HG03378 (cell line): ENCODE results near the gene FAM151A.

Source experiments
- ATAC-seq: cut with Tn5 transposase; IDR thresholded peaks from one replicate; pipeline ENCODE4 v1.9.1; 2021; ENCODE audit warnings: mild to moderate bottlenecking, moderate library complexity; ENCODE audit not compliant: unreplicated experiment

Gene FAM151A

DNA sequence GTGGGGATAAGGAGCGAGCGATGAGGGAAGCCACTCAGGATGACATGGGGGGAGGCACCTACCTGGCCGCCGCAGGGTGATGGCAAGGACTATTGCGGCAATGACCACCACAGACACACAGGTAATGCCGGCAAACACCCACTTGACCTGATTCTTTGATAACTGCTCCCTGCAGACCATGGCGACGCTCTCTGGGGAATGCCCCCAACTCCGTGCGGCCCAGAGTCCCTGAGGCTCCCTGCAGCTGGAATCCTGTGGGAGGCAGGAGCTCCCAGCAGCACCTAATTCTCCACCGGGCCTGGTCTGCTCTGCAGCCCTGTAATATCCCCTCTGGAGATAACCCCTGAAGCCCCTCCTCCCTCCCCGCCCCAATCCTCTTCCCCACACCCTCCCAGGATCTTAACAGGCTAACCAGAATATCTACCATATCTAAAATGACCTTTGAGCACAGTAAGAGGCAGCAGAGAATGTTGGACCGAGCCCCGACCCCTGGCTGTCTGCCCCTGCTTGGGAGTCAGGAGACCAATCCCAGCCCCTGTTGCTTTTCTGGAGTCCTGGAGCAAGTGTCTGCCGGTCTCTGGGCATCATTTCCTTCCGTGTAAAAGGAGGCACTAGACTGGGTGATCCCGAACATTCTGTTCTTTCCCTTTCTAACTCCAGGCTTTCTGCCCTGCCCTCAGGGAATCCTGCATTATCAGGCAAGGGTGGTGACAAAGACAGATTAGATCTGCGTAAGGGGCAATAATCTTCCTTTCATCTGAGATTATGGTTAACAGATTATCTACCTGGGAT is at the start of gene FAM151A:
Gene FAM151A, minus strand, starts transcription at position 310 of the 792 bp plus-strand sequence. Its CDS starts 130 bp downstream, at position 180.
- ATAC-seq = no peak

DNA sequence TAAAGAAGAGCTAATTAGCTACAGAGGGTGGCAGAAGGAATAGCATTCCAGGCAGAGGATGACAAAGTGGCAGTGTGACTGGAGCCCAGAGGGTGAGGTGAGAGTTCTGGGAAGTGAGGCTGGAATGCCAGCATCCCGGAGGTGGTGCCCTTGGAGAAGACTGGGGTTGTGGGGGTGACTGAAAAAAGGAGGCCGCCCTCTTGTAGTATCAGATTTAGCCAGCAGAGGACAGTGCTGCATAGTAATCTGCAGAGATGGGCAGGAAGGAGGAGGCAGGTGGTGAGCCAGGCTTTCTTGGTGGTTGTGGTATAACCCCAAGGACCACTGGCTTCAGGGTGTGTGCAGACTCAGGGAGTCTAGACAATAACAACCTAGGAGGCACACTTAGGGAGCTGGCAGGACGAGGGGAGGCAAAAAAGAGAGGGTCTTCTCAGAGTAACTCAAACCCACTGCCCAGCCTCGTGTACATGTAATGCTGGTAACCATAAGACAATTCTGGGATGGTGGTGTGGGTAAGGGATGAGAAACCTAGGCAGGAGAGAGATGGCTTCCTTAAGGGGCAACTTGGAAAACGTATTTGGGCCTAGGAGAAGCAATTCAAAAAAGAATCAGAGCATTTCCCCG is 48.8 kb upstream of the FAM151A start:
- no peak for ATAC-seq

DNA sequence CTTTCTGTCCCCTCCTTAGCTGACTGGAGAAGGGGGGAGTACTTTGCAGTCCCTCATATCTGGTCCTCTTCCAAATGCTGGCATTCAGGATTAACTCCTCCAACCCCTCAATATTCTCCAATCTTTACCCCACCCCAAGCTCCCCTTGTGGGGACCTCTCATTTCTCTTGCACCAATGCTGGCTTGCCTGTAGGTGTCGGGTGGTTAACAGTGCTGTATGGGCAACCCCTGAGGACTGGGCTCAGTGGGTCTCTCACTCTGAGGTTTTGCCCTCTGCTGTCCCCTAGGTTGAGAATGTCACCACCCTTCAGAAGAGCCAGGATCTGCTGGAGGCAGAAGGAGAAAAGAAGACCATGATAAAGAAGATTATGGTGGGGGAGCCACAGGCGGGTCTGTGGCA is 45.2 kb upstream of the FAM151A start:
- no peak for ATAC-seq

DNA sequence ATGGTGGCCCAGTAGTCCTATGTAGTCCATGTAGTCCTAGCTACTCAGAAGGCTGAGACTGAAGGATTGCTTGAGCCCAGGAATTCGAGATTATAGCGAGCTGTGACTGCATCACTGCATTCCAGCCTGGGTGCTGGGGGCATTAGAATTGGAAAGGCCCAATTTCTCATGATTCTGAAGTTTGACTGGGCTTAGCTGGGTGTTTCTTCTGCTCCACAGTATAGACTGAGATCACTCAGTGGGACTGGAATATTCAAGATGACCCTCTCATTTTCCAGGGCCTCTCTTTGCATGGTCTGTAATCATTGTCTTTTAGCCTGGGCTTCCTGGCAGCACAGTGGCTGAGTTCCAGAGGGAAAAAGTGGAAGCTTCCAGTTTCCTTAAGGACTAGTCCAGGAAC is 44.5 kb upstream of the FAM151A start:
- no peak for ATAC-seq

DNA sequence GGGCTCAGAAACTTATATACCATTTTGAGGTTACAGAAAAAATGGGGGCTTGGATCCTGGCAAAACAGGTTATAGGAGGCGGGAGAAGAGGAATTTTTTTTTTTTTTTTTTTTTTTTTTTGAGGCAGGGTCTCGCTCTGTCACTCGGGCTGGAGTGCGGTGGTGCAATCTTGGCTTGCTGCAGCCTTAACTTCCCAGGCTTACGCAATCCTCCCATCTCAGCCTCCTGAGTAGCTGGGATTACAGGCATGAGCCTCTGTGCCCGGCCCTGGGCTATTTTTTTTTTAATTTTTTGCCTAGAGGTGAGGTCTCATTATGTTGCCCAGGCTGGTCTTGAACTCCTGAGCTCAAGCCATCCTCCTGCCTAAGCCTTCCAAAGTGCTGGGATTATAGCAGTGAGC is 43.0 kb upstream of the FAM151A start:
- ATAC-seq = no peak

DNA sequence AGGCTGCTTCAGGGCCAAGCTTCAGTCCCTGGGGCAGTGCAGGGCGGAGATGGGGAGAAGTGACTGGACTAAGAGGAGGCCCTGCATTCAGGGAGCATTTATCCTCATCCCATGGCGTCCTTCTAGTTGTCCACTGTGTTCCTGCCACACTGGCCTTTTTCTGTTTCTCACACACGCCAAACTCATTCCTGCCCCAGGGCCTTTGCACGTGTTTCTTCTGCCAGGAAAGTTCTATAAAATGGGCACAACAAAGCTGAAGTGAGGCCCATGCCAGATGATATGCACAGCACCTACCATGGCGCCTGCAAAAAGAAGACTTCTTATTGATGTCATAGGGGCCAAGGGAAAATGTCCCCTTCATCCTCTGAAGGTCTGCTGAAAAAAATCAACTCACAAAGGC is 42.5 kb upstream of the FAM151A start:
- no peak for ATAC-seq

DNA sequence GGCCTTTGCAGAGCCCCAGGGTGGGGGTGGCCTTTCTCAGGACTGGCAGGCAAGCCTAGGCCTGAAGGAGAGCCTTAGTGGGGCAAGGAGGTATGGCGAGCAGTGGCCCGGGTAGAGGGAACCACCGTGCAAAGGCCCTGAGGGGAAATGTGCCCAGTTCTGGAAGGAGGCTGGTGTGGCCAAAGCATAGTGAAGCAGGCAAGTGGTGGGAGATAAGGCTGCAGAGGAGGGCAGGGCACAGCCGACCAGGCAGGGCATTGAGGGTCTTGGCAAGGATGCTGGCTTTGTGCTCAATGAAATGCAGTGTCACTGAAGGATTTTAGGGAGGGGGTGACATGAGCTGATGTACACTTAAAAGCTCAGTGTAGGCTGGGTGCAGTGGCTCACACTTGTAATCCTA is 41.0 kb upstream of the FAM151A start:
- ATAC-seq = no peak

DNA sequence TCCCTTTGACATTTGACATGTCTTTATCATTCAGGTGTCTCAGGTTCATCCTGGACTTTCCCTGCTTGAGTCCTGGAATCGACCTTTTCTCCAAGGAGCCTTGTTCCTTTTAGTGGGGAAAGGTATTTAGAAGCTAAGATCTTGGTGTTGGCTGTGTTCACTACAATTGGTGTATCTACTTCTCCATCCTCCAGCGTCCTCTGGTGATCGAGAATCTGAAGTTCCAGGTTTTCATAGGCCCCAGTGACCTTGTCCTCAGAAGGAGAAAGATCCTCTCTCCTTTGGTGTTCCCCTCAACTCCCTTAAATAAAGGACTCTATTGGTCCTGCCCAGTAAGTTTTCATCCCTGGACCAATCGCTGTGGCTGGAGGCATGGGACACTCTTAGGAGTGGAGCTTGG is 40.4 kb upstream of the FAM151A start:
- ATAC-seq = no peak

DNA sequence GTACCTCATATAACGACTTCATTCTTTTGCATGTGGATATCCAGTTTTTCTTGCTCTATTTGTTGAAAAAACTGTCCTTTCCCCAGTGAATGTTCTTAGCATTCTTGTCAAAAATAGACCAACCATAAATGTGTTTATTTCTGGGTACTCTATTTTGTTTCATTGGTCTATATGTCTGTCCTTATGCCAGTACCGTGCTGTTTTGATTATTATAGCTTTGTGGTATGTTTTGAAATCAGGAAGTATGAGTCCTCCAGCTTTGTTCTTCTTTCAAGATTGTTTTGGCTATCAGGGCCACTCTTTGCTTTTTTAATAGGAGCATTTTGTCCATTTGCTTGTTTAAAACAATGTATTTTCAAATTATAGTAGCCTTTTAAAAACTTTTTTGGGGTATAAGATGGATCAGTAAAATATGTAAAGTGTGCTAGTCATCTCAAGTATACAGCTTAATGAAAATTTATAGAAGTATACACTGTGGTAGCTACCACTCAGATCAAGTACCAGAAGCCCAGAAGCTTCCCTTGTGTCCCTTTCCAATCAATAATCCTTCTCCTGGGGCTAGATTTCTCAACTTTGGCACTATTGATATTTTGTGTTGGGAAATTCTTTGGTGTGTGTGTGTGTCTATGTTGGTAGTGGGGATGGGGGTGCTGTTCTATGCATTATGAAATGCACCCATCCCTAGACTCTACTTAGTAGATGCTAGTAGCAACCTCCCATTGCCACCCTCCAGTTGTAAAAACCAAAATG is 35.0 kb upstream of the FAM151A start:
- no peak for ATAC-seq

DNA sequence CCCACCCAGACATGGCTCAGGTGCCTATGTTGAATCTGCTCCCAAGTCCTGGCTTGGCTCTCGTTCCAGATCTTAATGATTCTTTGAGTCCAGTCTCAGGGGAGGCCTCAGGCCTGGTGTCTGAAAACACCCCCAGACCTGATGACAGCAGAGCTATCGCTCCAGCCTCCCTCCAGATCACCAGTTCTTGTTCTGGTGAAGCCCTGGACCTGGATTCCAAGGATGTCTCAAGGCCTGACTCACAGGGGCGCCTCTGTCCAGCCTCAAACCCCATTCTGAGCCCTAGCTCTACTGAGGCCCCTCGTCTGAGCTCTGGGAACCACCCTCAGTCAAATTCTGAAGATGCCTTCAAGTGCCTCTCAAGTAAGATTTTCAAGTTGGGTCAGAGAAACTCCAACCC is 29.7 kb upstream of the FAM151A start:
- no peak for ATAC-seq

DNA sequence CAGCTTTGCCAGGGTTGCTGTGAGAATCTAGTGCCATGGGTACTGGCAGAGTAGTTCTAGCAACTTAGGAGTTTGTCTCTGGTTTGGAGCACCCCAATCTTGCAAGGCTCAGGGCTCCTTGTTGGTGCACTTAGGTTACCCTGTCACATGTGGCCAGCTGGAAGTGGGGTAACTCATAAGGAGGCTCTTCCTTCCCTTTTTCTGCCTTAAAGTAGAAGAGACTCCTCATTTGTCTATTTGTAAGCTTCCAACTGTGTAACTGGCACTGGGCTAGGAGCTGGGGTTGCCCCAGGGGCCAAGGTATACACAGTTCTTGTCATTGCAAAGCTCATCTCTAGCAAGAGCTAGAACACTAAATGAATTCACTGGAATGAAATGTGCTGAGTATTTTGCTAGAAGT is 28.8 kb upstream of the FAM151A start:
- ATAC-seq = no peak

DNA sequence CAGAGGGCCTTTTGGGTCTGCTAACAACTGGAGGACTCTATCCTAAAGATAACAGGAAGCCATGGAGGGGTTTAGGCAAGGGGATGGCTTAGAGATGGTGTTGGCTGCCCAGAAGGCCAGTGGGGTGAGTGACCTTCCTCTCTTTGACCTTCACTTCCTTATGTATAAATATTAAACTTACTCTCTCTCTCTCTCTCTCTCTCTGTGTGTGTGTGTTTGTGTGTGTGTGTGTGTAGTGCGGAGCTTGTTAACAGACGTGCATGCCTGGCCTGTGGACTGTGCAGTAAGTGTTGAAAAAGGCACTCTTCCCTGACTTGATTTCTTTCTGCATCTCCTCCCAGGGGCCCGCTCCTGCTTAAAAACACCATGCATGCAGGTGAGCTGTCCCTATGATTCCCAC is 28.3 kb upstream of the FAM151A start:
- no peak for ATAC-seq

DNA sequence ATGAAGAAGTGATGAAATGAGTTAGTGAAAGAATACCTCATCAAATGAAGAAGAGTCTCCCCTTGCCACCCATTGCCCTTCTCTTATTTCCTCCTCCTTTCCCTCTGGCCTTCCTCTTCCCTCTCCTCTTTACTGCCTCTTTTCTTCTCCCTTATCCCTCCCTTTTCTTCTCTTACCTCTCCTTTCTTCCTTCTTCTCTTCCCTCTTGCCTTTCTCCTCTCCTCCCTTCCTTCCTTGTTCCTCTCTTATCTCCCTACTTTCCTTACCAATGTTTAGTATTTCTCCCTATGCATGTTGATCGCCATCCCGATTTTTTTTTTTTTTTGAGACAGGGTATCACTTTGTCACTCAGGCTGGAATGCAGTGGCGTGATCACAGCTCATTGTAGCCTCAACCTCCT is 27.1 kb upstream of the FAM151A start:
- ATAC-seq = no peak

DNA sequence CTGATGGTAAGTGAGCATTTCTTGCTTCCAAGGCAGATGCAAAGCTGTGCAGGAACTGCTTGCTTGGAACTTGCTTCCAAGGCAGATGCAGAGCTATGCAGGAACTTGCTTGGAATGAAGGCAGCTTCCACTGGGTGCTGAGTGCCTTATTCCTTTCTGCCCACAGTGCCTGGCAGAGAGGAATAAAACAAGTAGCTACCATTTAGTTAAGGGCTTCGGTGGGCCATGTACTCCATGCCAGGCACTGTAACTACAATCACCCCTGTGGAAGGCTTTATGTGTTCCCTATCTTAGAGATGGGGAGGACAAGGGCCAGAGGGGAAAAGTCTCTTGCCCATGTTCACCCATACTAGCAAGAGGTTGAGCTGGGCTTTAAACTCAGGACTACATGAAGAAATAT is 26.6 kb upstream of the FAM151A start:
- ATAC-seq = no peak

DNA sequence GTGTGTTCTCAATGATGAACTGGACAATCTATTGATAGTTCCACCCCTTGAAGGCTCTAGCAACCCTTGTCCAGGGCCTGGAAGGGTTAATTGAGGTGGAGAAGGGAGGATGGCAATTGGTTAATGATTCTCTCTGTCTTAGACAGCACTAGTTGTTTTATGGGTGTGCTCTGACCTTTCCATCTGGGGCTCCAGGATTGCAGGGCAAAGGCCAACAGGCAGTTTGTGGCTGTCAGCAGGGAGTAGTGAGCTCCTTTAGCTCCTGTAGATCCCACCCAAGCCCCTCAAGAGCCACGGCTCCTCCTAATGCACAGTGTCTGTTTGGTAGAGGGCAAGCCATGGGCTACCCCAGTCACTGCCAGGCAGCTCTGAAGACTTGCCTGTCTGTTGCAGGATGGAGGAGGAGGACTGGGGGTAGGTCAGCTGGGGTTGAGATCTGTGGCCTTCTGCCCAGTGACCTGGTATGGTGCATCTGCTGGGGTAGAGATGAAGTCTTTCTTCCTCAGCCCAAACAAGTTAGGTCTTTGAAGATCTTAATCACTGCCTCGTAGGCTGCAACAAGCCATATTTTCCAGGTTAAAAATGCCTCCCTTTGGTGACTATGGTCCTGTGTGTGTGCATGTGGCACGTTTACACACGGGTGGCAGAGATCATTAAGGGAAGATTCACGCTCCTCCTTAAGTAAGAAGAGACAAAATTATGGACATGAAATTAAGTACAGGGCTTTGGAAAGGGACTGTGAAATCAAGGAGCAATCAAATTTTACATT is 26.0 kb upstream of the FAM151A start:
- no peak for ATAC-seq

DNA sequence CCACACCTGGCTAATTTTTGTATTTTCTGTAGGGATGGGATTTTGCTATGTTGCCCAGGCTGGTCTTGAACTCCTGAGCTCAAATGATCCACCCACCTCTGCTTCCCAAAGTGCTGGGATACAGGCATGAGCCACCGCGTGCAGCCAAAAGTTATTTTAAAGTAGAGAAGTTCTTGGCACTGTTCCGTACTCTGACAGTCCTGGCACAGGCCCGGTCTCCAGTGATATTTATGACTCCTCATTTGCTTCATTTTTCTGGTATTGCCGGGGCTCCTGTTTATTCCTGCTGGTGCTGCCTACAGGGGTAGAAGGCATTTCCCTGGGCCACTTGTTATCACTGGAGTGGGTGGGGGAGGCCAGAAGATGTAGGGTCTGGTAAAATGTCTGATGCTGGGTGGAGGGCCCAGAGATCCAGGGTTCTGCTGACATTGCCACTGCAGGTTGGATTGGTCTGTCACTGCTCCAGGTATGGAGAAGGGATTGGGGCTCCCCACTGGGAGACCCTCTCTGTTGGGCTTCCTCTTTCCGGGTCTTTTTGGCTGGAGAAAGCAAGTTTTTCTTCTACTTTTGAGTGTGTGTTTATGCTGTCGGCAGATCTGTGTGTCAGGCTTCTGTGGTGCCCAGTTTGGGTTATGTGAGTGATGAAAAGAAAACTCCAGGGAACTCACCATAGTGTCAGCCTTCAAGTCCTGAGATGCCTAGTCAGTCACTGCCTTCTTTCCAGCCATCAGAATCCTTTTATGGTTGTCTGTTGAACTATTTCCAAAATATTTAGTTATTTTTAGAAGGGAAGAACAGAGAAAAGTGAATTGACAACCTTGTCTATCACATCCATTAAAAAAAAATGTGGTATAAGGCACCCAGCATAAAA is 22.7 kb upstream of the FAM151A start:
- no peak for ATAC-seq

DNA sequence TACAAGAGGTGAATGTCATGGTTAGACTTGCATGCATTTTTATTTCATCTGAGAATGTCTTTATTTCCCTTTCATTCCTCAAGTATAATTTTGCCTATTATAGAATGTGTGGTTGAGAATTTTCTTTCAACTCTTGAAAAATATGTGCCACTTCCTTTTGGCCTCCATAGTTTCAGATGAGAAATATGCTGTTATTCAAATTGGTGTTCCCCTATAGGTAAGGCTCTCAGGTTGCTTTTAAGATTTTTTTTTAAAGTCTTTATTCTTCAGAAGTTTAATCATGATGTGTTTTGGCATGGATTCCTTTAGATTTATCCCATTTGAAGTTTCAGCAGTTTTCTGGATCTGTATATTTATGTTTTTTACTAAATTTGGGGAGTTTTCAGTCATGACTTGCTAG is 20.4 kb upstream of the FAM151A start:
- no peak for ATAC-seq

DNA sequence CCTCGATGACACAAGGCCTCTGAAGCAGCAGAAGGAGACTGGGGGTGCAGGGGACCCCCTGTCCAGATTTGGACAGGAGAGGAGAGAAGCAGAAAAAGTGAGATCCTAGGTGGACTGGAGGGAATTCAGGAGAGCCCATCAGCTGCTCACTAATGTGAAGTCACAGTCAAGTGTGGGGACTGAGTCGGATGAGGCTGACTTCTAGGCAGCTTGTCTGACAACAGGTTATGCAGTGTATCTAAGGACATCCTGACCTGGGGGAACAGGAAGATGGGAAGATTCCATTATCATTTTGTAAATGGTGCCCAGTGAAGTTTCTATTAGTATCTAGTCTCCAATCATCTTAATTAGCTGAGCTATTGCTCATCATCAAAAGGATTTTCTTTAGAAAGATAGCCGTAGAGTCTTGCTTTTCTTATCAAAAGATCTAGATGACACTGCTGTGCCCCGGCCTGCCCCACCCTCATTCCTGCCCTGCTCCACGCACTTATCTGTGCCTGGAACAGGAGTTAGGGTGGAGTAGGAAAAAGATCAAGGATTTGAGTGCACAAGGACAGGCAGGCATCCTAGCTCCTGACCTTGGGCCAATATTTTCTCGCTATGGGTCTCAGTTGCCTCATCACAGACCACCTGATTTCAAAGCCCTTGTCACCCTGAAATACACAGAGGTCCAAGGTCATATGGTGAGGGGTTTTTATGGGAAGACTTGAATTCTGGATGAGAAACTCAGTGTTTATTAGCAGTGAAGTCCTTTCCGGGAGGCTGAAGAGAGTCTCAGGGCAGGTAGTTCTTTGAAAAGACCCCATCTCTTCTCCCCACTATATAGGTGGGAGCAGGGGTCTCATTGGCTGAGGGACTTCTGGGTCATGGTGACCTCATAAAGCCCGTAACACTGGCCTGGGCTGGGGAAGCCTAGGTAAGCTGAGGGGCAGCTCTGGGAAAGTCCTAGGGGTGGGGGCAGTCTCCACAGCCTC is 17.8 kb upstream of the FAM151A start, which contains the start of gene MROH7:
Gene MROH7, plus strand, starts transcription at position 924 of the 974 bp plus-strand sequence. CDS start 11,141 bp downstream, outside the sequence.
- no peak for ATAC-seq

DNA sequence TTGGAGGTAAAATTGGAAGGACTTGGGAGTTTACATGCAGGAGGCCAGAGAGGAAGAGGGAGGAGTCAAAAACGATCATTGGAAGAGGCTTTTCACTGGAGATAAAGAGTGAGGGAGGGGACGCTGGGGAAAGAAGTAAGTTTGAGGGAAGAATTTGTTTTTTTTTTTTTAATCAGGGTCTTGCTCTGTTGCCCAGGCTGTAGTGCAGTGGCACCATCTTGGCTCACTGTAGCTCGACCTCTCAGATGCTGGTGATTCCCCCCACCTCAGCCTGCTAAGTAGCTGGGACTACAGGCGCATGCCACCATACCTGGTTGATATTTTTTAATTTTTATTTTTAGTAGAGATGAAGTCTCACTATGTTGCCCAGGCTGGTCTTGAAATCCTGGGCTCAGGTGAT is 17.0 kb upstream of the FAM151A start:
- ATAC-seq = no peak
